Pons (tissue), 1 donor: ENCODE results near the gene ADAM19.
"Not testable (repeated sequence)": the region's sequence is repeated elsewhere in the genome, so short reads cannot be mapped to it uniquely, and the experiment has no call there.

Experiments used
- DNase-seq: peaks from one replicate; pipeline ENCODE4 v3.0.0-alpha.2; 2016; ENCODE audit warnings: low spot score

The ADAM19 gene

DNA sequence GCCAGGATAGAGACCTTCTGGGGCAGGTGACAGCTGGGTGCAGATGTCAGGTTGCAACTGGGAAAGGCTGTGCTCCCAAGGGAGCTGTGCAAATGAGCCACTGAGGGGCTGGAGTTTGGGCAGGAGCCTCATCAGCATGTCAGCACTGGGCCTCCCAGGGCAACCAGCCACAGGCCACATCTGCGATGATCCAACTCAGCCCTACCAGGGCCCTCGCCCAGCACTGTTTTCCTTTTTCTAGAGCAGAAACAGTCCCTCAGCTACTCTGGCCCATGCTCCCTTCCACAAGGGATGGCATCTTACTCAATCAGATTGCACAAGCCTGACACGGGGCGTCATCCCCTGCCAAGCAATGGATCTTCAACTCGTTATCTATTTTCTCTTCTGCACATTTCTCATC lies 90.8 kb downstream of the ADAM19 start:
- DNase-seq, result no peak

DNA sequence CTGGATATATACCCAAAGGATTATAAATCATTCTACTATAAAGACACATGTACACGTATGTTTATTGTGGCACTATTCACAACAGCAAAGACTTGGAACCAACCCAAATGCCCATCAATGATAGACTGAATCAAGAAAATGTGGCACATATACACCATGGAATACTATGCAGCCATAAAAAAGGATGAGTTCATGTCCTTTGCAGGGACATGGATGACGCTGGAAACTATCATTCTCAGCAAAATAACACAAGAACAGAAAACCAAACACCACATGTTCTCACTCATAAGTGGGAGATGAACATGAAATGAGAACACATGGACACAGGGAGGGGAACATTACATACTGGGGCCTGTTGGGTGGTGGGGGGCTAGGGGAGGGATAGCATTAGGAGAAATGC lies 92.9 kb downstream of the ADAM19 start:
- DNase-seq, result not testable (repeated sequence)

- no peak for DNase-seq
These were observed 93.9 kb downstream of the ADAM19 start for GRCh38 chr5:157481666-157482065.

GRCh38 chr5:157481265-157481664 lies 94.3 kb downstream of the ADAM19 start:
- DNase-seq, result no peak

DNA sequence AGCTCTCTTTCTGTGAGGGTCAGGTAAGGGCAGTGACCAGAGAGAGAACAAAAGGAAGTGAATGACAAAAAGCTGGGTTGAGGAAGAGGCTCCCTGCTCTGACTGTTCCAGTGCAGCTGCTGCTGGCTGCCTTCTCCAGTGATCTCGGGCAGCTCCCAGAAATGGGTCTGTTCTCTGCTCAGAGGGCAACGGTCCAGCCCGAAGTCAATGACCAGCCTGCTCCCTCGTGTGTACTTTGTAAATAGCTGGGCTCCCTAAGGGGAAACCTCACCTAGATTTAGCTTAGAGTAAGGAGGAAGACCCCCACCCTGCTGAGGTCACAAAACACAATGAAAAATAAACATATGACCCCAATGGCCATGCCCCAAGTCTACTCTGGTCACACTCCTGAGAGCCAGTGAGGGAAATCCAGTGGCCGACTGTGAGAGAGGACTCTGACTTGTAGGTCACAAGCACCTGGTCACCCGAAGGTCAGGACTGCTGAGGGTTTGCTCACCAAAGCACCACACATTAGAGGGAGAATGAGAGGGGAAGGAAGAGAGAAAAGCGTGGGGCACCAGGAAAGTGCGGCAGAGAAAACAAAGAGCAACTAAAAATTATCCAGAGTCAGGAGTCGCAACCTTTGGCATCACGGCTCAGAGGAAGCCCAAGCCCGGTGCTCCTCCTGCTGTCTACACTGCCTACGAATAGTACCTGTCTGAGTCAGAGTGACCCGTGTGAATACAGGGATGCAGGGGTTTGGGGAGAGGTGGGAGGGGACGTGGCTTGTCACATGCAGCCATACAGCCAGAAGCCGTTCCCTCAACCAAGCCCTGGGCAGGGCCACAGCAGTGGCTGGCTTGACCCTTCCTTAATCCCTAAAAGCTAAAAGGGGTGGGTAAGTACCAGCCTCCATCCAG lies 95.7 kb downstream of the ADAM19 start:
- no peak for DNase-seq

GRCh38 chr5:157479166-157479565 lies 96.4 kb downstream of the ADAM19 start:
- DNase-seq, result no peak

GRCh38 chr5:157478726-157479125 lies 96.8 kb downstream of the ADAM19 start:
- DNase-seq, result no peak

DNA sequence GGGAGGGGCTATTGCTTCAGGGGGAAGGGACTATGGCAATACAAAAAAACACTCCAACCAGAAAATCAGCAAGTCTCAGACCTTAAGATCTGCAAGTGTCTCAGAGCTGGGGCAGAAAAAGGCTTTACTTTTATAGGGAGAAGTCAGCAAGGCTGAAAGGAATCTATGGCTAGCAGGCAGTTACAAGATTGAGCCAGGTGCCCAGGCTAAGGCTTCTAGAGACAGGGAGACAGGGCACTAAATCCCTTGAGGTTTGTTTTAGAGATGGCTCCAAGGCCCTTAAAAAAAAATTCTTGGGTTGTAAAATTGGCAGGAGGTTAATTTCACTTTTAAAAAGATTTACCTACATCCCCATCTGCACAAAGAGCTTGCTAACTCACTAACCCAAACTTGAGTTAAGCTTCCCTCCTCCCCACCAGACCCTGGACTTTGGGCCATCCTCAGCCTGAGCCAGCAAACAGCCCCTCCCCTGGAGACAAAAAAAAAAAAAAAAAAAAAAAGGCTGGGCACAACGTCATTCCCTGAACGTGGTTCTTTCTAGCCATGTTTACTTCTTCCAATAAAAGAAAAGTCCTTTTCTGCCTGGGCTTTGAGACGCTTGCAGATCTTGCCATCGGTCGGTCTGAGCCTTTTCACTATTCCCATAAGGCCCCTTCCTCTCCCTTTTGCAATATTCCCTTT lies 97.6 kb downstream of the ADAM19 start:
- no peak for DNase-seq

DNA sequence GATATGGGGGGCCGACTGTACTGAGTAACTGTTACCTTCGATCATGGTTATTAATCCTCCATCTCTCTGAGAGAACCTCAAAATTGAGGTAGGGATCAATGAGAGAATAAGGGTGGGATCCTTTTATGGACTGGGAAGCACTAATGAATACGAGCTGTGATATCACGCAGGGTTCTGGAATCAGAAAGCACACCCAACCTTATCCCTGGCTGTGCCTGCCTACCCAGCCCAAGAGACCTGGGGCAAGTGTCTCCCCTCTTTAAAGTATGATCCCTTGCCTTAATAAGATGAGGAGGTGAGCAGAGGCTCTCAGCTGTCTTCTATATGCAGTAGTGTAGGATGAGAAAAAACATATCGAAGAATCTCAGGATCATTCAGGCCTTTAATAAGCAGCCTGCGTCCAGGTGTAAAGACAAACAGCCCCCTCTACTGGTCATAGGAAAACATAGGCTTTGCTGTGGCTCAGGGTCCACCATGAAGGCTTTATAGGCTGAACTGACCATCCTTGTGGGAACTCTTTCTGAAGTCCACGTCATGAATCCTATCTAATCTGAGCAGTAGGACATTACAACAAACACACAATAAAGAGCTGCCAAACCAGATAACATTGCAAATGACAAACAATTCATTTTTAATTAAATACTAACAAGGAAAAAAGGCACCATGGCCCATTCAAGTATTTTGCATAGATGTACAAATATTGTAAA lies 98.7 kb downstream of the ADAM19 start:
- DNase-seq, result peak; percentile 92

DNA sequence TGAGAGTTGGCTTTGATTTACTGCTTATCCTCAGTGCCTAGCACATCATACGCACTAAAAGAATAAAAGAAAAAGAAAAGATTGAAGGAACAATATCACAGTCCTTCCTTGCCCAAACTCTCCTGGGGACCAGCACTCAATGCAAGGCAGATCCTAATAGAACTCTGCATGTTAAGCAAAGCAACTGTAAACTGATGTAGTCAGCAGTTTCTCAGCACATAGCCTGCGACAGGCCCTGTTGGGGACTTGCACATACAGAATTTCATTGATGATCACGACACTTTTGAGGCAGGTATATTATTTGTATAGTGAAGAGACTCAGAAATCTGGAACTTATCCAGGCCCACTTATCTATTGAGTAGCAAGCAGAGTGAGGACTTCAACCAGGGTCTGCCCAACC lies 100.1 kb downstream of the ADAM19 start:
- DNase-seq, result no peak

GRCh38 chr5:157473383-157474320 lies 101.9 kb downstream of the ADAM19 start:
- no peak for DNase-seq

GRCh38 chr5:157471709-157472108 lies 103.9 kb downstream of the ADAM19 start:
- no peak for DNase-seq

- DNase-seq, result no peak
These were observed 104.9 kb downstream of the ADAM19 start for GRCh38 chr5:157470631-157471030.

- no peak for DNase-seq
These were observed 105.9 kb downstream of the ADAM19 start for GRCh38 chr5:157469687-157470086.

GRCh38 chr5:157469073-157469472 lies 106.5 kb downstream of the ADAM19 start:
- no peak for DNase-seq

DNA sequence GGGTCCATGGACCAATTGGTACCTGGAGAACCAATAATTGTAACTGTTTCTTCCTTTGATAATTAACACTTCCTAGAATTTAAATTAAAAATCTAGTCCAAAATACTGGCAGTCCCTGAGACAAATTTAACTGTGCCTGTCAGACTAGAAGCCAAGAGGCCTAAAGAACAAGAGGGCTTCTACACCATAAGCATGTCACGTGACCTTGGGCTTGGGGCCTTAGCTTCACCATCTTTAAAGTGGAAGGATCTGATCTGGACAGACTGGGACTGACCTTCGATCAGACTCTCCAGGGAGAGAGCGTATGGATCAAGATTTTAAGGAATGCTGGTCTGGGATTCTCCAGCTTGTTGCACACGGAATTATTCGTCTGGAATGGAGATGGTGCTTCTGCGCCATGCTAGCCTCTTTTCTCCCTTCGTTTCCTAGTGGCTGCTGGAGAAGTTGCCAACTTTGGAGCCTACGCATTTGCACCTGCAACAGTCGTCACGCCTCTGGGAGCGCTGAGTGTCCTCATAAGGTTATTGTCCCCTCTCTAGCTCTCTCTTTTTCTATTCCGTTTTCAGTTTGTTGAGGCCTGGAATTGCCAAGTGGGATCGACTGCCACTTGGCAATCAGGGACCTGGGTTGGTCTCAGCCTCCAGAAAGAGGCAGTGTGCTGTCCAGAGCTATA lies 107.1 kb downstream of the ADAM19 start:
- no peak for DNase-seq

- no peak for DNase-seq
These were observed 110.9 kb downstream of the ADAM19 start for GRCh38 chr5:157464519-157465171.

GRCh38 chr5:157463621-157464518 lies 111.7 kb downstream of the ADAM19 start:
- peak; percentile 66 for DNase-seq

DNA sequence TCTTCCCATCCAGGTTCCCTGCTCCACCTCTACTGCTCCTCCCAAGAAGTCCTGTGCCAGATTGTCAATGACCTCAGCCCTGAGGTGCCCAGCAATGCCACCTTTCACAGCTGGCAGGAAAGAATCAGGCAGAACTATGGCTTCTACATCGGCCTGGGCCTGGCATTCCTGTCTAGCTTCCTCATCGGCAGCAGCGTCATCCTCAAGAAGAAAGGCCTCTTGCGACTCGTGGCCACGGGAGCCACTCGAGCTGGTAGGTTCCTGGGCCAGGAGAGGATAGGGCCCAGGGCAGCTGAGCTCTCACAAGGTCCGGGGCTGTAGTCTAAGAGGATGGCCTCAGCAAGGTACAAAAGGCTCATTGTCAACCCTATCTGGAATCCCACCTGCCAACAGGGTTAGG lies 112.5 kb downstream of the ADAM19 start:
- DNase-seq, result no peak
